GM19351 (cell line): ENCODE measurements around the gene CNTNAP2.
"Not testable (repeated sequence)": the region's sequence is repeated elsewhere in the genome, so short reads cannot be mapped to it uniquely, and the experiment has no call there.

Source experiments
- ATAC-seq: cut with Tn5 transposase; IDR thresholded peaks from one replicate; pipeline ENCODE4 v1.9.1; 2021; ENCODE audit warnings: mild to moderate bottlenecking, moderate library complexity; ENCODE audit not compliant: unreplicated experiment

Gene CNTNAP2

DNA sequence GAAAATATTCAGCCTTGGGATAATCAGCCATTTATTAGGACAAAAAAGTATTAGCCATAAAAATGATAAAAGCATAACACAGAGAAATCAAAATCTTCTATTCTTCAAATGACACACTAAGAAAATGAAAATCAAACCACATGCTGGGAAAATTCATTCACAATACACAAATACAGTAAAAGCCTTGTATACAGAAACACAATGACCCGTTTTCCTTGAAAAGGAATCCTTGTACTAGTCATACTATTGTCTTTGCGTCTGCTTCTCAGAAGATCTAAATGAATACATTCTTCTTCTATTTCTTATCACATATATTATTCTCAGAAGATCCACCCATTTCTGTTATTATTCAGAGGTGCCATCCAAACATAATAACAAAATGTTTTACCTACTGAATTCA lies 749.1 kb downstream of the CNTNAP2 start:
- ATAC-seq: no peak

DNA sequence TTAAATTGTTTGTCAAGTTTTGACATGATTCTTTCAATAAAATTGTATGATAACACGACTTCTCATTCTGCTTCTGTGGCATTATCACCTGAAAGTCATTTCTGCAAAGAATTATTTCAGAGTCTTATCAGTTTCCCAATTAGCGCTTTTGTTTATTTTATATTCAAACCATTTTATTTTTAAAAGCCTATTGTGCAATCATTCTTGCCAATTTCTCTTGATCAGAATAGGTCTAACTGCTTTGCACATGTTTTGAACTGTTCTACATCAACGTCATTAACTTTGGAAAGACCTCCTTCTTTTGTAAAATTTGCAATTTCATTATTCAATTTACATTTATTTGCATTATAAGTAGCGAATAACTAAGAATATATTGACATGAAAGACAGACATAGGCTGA lies 758.1 kb downstream of the CNTNAP2 start:
- no peak for ATAC-seq

DNA sequence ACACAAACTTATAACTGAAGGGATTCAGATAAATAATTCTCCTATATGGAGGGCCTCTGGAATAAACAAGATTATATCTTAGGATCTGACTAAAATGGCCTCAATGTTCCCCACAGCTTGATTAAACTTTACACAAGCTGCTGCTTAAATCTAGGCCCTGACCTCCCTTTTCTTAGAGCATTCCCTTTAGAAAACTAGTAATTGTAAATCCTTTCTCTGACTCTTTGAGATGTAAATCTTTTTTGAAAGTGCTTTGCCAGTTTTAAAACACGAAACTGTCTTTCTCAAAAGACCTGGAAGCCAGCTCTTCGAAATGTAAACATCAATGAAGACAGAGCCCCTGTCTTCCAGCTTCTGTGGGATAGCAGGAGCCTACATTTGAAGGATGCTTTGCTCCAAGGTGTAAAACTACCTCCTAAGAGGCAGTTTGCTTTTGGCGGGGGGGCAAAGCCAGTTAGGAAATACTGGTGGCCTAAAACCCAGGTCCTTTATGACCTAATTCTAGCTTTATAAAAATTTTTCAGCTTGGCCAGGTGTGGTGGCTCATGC lies 758.7 kb downstream of the CNTNAP2 start:
- no peak for ATAC-seq

DNA sequence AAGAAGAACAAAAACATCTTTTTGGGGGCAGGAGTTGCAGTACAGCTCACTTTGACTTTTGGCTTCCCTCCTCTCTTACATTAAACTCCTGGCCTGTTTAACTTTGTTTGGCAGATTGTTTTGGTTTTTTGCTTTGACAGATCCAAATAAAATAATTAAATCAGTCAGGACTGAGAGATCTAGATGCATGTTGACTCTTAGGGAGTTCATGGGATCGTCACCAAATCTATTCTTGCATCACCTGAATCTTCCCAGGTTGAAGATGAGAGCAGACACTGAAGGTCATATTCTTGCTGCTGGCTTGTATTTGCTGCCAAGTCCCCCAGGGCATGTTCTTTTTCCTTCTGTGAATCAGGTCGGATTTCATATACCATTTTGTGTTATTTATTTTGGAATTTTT lies 759.4 kb downstream of the CNTNAP2 start:
- no peak for ATAC-seq

DNA sequence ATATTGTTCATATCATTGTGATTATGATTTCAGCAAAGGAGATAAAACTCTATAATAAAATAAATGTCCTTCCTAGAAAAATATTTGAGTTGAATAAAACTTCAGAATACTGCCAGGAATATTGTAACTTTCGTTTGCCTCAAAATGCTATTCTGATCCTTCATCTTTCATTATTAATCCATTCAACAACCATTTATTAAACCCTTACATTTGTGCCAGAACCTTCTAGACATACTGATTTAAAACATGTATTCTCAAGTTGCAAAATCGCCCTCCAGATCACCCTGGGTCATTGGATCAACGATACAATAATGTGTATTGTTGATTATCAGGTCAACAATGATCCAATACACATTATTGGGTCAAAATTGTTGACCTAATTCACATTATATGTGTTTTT lies 759.8 kb downstream of the CNTNAP2 start:
- no peak for ATAC-seq

DNA sequence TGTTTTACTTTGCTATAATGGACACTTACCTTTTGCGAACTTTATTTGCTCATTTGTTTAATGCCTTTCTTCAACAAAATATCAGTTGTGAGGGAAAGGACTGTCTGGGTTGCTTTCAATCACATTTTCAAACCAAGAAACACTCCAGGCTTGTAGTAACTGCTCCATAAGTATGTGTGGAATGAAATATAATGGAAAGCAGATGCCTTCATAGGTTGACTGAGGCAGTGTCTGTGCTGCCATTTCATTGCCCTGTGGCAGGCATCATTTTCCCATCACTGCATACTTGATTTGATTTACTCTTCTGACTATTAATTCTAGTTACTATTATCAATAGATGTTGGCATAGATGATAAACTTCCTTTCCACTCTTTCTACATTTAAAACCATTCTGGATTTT lies 762.3 kb downstream of the CNTNAP2 start:
- no peak for ATAC-seq

DNA sequence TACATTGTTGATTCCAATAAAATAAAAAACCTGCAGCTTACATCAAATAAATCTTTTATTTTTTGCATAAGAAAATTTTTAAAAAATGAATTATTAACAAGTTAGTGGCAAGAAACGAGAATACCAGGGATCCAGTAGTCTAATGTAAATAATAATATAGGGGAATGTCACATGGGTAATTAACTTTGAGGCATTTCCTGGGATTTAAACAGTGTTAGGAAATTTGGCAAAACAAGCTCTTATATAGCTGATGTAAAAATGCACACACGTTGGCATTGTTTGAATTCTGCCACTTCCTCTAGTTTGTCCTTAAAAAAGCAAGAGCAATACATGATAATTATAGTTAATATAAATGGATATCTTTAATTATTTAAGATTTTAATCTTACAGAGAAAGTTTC lies 768.6 kb downstream of the CNTNAP2 start:
- ATAC-seq: no peak

DNA sequence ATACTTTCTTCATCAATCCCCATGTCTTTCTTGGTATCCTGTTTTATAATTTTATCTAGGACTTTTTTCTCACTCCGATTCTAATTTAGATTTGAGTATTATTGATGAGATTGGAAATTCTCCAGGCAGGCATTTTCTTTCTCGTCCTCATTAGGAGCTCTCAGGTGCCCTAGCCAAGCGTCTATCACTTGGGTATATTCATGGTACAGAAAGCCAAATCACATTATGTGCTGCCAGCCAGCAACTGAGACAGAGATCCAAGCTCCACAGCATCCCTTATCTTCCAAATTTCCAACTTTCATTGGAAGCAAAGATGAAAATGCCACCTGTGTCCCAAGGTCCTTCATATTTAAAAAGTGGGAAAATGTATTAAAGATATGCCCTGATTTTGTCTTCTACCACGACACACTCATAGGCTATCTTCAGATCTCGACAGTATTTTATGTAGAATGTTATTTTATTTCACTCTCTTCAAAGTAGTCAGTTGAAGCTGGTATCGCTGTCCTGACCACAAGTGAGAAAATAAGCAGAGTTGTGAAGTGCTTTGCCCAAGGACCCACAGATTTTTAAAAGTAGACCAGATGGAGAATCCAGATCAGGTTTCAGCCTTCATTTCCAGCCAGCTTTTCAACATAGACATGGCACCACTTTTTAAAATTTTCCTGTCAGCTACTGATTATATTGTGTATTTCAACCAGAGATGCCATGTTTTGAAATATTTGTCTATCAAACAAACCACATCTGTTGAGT lies 773.4 kb downstream of the CNTNAP2 start:
- no peak for ATAC-seq

DNA sequence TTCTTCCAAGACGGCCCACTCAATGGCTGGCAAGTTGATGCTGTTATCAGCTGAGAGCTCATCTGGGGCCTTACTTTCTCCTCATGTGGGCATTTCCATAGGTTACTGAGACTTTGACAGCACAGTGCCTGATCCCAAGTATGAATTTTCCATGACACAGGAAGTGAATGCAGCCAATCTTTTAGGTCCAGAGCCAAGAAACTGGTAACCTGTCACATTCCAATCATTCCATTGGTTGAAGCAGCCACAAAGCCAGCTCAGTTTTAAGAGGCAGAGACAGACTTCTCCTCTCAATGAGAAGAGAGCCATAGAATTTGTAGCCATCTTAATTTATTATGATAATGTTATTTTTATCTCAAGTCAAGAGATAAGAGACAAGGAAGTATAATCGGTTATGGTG lies 775.5 kb downstream of the CNTNAP2 start:
- ATAC-seq: no peak

DNA sequence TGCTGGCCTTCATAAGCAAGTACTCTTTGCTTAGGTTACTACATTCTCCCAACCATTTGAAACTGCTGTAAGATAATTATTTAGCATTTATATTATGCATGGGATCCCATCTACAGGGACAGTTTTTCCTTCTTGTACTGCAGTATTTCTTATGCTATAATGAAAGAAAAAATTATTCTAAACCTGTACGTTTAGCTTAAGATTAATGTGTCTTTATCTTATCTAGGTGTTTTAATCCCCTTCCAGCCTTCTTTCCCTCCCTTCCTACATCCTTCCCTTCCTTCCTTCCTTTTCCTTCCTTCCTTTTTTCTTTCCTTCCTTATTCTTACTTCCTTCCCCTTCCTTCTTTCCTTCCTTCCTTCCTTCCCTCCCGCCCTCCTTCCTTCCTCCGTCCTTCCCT lies 778.3 kb downstream of the CNTNAP2 start:
- ATAC-seq: no peak

DNA sequence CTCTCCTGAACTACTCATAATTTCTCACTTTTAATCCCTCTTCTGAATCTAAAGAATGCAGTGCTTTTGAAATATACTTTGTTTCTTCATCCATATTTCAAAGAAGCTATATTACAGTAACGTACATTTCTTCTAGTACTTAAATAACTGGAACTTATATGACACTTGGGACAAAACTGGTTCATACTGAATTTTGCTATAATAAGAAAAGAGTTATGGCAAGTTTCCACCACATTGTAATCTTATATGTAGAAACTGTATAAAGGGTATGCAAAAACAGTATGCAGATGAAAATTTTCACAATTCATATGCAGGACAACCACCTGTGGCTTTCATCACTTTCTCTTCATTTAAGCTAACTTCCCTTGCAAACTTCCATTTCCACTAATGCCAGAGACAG lies 785.7 kb downstream of the CNTNAP2 start:
- no peak for ATAC-seq

DNA sequence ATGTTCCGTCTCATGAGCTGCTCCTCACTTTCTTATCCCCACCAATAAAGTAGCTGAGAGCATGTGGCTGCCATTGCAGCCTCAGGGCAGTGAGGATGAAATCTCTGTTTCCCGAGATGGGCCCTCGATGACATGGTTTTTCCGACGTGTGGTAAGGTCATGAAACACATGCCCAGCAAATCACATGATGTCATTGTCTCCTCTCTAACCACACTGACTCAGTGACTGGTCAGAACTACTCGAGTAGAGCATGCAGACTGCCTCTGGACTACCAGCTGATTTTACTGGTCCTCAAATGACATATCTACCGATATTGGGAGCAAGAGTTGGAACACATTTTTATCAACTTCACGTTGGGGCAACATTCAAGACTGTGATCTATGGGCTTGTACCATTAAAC lies 786.1 kb downstream of the CNTNAP2 start:
- ATAC-seq: no peak

DNA sequence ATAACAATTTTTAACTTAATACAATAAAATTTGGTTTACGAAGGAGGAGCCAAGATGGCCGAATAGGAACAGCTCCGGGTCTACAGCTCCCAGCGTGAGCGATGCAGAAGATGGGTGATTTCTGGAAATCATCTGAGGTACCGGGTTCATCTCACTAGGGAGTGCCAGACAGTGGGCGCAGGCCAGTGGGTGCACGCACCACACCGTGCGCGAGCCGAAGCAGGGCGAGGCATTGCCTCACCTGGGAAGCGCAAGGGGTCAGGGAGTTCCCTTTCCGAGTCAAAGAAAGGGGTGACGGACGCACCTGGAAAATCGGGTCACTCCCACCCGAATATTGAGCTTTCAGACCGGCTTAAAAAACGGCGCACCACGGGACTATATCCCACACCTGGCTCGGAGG lies 789.1 kb downstream of the CNTNAP2 start:
- not testable (repeated sequence) for ATAC-seq

DNA sequence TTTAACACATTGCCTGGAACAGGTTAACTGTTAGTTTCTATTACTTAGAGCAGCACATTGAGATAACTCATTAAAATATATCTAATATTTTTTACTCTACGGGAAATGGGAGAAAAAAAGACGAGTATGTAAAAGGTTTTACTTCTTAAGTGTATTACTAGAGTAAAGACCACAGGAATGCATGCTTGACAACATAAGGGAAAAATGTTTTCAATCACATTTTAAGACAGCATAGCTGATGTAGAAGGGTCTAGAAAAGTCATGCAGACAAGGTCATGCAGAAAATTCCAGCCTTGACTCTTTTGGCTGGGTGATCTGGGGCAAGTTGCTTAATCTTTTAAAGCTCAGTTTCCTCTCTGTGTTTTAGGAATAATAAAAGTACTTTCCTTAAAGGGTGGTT lies 806.2 kb downstream of the CNTNAP2 start:
- no peak for ATAC-seq

DNA sequence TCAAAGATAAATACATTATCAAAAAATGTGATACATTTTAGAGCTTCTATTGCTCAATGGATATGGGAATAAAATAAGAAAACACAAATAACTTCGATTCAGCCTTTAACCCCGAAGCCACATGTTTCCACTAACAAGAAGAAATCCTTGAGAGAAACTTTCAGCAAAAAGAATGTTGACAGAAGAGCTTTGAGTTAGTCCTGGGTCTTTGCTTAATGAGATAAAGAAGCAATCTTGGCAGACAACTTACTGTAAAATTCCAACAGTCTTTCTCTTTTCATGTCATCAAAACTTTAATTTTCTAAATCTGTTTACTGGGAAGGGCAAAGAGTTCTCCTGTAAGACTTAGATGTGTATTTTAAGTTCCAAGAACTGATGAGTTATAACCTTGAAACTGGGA lies 810.2 kb downstream of the CNTNAP2 start:
- no peak for ATAC-seq

DNA sequence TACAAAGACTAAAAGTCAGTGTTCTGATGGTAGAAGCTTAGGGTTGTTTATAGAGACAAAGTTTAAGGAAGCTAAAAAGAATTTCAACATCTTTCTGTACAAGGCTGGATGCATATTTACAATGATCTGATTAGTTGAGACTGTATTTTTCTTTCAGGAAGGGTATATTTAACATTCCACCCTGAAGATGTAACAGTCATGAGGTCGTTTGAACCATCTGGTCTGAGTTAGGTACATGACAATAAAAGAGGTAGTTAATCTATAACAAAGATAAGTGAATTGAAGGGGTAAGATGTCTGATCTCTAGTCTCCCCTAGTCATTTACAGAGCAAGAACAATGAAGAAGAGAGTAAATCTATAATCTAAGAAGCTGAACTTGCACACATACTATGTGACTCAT lies 821.2 kb downstream of the CNTNAP2 start:
- no peak for ATAC-seq

DNA sequence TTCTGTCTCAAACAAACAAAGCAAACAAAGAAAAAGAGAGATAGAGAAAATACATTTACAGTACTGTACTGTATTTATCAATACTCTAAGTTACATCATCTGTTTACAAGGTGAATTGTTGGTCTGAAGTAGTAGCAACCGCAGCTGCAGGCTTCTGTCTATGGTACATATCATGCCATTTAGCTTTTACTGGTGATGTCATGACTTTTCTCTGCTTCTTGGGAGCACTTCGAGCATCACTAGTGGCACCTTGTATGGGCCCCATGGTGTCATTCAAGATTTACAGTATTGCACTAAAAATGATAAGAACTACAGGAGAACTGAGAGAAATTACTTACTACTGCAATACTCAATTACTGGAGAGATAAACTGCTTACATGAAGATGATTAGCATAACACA lies 826.9 kb downstream of the CNTNAP2 start:
- no peak for ATAC-seq

DNA sequence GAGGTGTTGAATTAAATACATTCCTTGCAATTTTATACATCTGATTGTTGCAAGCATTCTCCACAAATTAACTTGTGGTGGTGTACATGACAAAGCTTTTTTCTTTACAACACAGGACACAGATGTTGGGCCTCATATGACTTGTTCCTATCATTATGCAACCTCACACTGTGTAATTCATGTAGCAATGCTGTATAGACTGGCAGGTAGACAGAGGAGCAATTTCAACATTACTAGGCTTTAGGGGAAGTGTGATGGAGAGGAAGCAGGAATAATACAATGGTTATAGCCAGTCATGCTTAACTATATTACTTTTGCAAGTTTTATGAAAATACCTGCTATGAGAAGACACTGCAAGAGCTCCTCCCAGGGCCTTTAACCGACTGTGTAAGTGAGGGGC lies 832.1 kb downstream of the CNTNAP2 start:
- no peak for ATAC-seq

DNA sequence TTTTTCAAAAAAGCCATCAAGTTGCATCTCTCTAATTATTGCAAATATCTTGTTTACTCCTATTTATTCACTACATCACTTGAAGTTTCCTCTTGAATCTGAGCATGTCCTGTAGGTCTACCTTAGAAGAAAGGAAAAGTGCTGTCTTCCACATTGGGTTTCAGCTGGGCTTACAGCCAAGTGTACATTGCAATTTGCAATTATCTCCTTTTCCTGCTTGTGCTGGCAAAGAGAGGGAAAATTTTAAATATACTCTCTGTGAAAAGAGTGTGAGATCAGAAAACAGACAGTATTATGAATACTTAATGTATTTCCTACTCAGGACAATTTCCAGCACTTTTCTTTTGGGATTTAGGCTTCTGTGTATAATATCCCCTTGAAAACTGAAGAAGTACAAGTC lies 839.7 kb downstream of the CNTNAP2 start:
- no peak for ATAC-seq

DNA sequence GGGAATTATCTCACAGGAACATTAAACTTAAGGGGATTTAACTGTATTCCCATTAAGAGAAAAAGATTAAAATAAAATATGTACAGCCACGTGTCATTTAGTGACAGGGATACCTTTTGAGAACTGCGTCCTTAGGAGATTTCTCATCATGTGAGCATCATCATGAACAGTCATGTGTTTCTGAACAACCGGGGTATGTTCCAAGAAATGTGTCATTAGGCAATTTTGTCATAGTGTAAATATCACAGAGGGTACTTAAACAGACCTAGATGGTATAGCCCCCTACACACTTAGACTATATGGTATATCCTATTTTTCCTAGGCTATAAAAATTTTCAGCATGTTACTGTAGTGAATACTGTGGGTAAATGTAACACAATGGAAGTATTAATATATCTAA lies 840.3 kb downstream of the CNTNAP2 start:
- no peak for ATAC-seq

DNA sequence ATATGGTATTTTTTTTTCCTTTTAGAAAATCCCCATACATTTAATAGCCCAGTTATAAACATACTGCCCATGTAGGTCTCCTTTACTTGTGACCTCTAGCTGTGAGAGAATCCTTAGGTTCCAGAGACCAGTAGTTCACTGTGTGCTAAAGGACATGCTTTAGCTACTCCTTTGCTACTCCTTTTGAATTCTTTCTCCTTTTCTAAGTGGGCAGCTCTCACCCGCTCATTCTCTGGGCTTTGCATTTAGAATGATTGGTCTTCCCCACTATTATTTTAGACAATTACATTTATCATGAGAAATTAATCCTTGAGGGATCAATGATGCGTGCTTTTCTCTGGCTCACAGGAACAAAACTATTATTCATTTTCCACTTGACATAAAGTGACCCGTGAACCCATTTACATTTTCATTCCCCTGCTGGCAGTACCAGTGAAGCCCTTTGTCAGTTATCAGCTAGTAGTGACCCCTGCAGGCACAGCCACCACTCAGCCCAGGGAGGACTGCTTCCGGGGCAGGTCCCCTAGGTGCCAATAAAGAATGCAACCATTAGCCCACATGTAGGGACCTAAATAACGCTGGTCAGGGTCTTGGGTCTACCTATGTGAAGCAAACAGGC lies 844.3 kb downstream of the CNTNAP2 start:
- no peak for ATAC-seq

DNA sequence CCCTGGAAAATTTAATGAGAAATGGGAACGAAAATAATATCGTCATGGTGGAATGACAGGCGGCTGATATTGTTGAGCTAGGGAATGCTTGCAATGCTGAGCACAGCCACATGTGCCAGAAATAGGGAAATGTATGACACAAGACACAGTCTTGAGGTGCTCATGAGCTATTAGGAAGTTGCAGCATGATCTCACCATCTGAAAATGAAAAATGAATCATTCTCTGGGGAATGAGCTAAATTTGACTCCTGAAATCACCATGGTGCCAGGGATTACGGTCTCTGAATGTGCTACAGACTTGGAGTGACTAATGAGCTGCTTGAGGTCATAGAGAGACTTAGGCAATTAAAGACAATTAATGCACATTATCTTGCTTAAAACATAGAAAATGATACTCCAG lies 845.0 kb downstream of the CNTNAP2 start:
- no peak for ATAC-seq

DNA sequence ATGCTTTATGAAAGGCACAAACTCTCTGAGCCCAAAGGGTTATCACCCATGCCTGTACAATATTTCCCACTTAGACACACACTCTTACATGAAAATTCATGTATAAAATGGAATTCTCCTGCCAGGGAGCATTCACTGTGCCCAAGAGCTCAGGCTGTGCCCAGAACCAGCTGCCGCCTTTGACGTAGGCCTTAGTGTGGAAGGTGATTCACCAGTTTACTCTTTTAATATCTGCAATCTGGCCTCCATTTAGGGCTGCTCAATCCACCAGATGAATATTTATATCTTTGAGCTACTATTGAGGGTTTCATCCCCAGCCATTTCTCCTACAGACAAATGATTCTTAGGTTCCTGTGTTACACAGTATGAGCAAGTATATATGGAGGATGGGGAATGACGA lies 849.7 kb downstream of the CNTNAP2 start:
- no peak for ATAC-seq
